Epithelial cell of esophagus (primary cell): ENCODE measurements around the gene AMH.

ENCODE experiments used
- DNase-seq: peaks from one replicate; pipeline ENCODE4 v3.0.0; 2010; ENCODE audit warnings: low read depth
- H3K4me3 ChIP-seq: 2 replicates; pipeline ENCODE4 v1.5.1; 2011; ENCODE audit warnings: mild to moderate bottlenecking, low read length, control low read depth
- CTCF ChIP-seq: IDR thresholded peaks from 2 replicates; pipeline ENCODE4 v1.5.1; 2011; ENCODE audit warnings: low read depth, mild to moderate bottlenecking, low read length, control low read depth, inconsistent platforms; ENCODE audit not compliant: insufficient read depth; ENCODE audit errors: missing control alignments

AMH gene

DNA sequence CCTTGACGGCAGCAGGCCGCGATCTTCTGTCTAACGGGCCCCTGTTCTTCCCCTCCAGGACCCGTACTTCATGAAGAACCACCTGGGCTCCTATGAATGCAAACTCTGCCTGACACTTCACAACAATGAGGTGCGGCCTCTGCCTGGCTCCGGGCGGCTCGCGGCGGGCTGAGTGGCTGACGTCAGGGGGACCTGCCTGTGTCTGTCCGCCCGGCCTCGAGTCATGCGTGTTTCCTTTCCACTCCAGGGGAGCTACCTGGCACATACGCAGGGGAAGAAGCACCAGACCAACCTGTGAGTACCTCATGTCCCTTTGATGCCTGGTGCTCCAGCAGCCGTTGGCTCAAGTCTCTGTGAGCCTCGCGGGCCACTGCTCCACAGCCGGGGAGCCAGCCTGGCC is 4.6 kb upstream of the AMH start:
- no peak for TF ChIP-seq CTCF
- H3K4me3 ChIP-seq = no peak overlapping the region
- no peak for DNase-seq

GRCh38 chr19:2245273-2245672 is 3.9 kb upstream of the AMH start:
- TF ChIP-seq CTCF = no peak
- no peak for DNase-seq
- no peak overlapping the region for H3K4me3 ChIP-seq

GRCh38 chr19:2246014-2246620 is 3.0 kb upstream of the AMH start:
- H3K4me3 ChIP-seq = no peak overlapping the region
- TF ChIP-seq CTCF = no peak
- no peak for DNase-seq

DNA sequence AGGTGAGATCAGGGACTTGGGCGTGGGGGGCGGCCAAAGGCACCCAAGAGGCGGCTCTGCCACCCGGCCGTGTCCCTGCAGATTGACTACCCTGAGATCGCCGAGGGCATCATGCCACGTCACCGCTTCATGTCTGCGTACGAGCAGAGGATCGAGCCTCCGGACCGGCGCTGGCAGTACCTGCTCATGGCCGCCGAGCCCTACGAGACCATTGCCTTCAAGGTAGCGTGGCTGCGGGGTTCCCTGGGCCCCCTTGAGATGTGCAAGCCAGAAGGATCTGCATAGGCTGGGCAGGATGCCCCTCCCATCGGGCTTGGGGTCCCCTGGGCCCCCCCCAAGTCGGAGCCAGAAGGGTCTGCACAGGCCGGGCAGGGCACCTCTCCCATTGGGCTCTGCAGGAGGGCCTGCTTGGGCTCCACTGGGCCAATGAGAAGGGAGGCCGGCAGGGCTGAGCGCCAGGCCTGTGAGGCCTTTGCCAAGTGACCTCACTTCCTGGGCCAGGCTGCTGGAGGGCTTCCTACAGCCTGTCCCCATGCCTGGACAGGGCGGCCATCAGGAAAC is 2.2 kb upstream of the AMH start:
- TF ChIP-seq CTCF = no peak
- DNase-seq = no peak
- no peak overlapping the region for H3K4me3 ChIP-seq

GRCh38 chr19:2247433-2248101 is 1.6 kb upstream of the AMH start:
- H3K4me3 ChIP-seq = no peak overlapping the region
- no peak for TF ChIP-seq CTCF
- DNase-seq = no peak

GRCh38 chr19:2248136-2249009 is 750 bp upstream of the AMH start:
- H3K4me3 ChIP-seq = no peak overlapping the region
- DNase-seq = no peak
- no peak for TF ChIP-seq CTCF
